PC-3 (cell line): ENCODE results near the gene ANK2.

Experiments used
- EZH2 ChIP-seq: fragments of 300-600 bp; sonication (generic); IDR thresholded peaks from one replicate; pipeline ENCODE4 v1.6.1; 2017; ENCODE audit warnings: antibody characterized with exemption, mild to moderate bottlenecking, low read length; ENCODE audit not compliant: unreplicated experiment
- EZH2phosphoT487 ChIP-seq: fragments of 300-600 bp; sonication (generic); IDR thresholded peaks from 2 replicates; pipeline ENCODE4 v1.6.1; 2018; ENCODE audit warnings: mild to moderate bottlenecking, antibody characterized with exemption, low read length, borderline replicate concordance
- TF ChIP-seq, protein P1 (sequence below): fragments of 300-600 bp; sonication (generic); conservative IDR thresholded peaks from 2 replicates; pipeline ENCODE4 v1.5.1; 2017; ENCODE audit warnings: antibody characterized with exemption, low read depth, mild to moderate bottlenecking, low read length

DNA sequence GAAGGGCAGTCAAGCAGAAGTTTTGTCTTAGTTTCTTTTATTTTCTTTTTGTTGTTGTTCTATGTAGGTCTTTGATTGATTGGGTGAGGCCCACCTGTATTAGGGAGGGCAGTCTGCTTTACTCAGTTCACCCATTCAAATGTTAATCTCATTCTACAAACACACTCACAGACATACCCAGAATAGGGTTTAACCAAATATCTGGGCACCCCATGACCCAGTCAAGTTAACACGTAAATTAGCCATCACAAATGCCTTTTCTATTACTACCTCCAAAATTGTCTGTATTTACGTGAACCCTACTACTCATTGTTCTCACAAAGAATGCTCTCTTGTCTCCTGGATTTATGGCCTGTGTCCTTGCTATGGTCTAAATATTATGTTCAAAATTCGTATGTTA, 339.7 kb downstream of the ANK2 start:
- TF ChIP-seq, protein P1, sequence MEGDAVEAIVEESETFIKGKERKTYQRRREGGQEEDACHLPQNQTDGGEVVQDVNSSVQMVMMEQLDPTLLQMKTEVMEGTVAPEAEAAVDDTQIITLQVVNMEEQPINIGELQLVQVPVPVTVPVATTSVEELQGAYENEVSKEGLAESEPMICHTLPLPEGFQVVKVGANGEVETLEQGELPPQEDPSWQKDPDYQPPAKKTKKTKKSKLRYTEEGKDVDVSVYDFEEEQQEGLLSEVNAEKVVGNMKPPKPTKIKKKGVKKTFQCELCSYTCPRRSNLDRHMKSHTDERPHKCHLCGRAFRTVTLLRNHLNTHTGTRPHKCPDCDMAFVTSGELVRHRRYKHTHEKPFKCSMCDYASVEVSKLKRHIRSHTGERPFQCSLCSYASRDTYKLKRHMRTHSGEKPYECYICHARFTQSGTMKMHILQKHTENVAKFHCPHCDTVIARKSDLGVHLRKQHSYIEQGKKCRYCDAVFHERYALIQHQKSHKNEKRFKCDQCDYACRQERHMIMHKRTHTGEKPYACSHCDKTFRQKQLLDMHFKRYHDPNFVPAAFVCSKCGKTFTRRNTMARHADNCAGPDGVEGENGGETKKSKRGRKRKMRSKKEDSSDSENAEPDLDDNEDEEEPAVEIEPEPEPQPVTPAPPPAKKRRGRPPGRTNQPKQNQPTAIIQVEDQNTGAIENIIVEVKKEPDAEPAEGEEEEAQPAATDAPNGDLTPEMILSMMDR: no peak
- TF ChIP-seq EZH2 (no peak), EZH2phosphoT487 (no peak)
